Testis (tissue), 2 donors: ENCODE measurements around the gene MRPS23.

Source experiments
- POLR2A ChIP-seq: fragments of 450-650 bp; IDR thresholded peaks from one replicate; pipeline ENCODE4 v1.6.1; 2017; ENCODE audit warnings: antibody characterized with exemption, mild to moderate bottlenecking, moderate library complexity
- TF ChIP-seq, protein P1 (sequence below), 3 experiments: fragments of 450-650 bp in 2 of 3; fragments of 200-600 bp in 1 of 3; sonication (generic) in 1 of 3; IDR thresholded peaks; one replicate each; pipeline ENCODE4 v1.5.1; 2016 to 2019; ENCODE audit warnings: antibody characterized with exemption in 3 of 3, mild to moderate bottlenecking in 2 of 3, moderate library complexity in 1 of 3

DNA sequence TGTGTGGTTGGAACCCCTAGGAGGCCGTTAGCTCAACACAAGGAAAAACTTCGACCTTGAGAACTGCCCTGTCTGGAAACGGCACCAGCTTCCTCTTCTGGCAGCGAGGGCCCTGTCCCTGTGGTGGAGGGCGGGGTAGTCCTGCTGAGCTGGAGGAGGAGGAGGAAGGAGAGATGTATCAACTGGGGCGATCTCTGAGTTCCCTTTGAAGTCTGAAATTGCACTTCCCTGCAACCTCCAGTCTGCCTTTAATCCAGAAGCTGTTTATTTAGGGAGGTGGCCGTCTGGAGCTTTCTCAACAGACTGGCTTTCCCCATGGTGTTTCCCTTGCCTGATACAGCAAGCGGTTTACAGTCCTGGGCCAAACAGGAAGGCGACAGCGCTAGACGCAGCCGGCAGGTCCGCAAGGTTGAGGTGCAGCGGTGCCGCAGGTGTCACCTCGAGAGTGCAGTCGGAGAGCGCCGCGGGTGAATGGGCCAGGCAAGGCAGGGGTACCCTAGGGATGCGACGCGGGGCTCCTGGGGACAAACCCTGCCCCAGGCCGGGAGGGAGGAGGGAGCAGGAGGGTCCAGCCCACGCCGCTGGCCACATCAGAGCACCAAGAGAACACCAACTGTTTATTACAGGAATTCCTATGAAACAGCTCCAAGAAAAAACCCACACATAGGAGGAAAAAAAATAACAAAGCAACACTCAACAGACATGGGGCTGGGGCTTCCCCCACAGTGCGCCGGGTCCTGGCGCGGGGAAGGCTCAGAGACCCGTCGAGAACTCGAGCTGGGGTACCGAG lies 11.4 kb upstream of the MRPS23 start:
- TF ChIP-seq, protein P1, sequence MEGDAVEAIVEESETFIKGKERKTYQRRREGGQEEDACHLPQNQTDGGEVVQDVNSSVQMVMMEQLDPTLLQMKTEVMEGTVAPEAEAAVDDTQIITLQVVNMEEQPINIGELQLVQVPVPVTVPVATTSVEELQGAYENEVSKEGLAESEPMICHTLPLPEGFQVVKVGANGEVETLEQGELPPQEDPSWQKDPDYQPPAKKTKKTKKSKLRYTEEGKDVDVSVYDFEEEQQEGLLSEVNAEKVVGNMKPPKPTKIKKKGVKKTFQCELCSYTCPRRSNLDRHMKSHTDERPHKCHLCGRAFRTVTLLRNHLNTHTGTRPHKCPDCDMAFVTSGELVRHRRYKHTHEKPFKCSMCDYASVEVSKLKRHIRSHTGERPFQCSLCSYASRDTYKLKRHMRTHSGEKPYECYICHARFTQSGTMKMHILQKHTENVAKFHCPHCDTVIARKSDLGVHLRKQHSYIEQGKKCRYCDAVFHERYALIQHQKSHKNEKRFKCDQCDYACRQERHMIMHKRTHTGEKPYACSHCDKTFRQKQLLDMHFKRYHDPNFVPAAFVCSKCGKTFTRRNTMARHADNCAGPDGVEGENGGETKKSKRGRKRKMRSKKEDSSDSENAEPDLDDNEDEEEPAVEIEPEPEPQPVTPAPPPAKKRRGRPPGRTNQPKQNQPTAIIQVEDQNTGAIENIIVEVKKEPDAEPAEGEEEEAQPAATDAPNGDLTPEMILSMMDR (IDR thresholded peaks at IDR 0.05), result no peak
- TF ChIP-seq POLR2A, result no peak
